Tibial nerve (tissue), 4 donors: ENCODE data around the gene P2RY11. TPM values are rescaled to one million over a fixed set of nuclear protein-coding genes. Genes with fewer than 3 reads are reported as not detected.

ENCODE experiments used
- DNase-seq, 2 donors: peaks; one replicate each; pipeline ENCODE4 v3.0.0-alpha.2; 2019; ENCODE audit warnings: low spot score in 2 of 2
- H3K27ac ChIP-seq, 4 donors: fragments of 200-600 bp; sonication (generic) in 3 of 4; one replicate each; pipeline ENCODE4 v1.5.1; 2017 to 2019; ENCODE audit warnings: mild to moderate bottlenecking in 1 of 4
- H3K27me3 ChIP-seq, 2 donors: fragments of 200-600 bp; sonication (generic) in 1 of 2; one replicate each; pipeline versions ENCODE4 v1.5.1 to v1.6.0; 2017 to 2019
- H3K36me3 ChIP-seq, 3 donors: fragments of 200-600 bp; sonication (generic); one replicate each; pipeline ENCODE4 v1.5.1; 2018 to 2019
- H3K4me1 ChIP-seq, 4 donors: fragments of 200-600 bp; sonication (generic) in 3 of 4; one replicate each; pipeline ENCODE4 v1.5.1; 2017 to 2019
- H3K4me3 ChIP-seq, 4 donors: fragments of 200-600 bp; sonication (generic) in 3 of 4; one replicate each; pipeline ENCODE4 v1.5.1; 2017 to 2019; ENCODE audit warnings: mild to moderate bottlenecking in 1 of 4, moderate library complexity in 1 of 4
- H3K9me3 ChIP-seq, 4 donors: fragments of 200-600 bp; sonication (generic) in 3 of 4; one replicate each; pipeline ENCODE4 v1.5.1; 2017 to 2019
- EP300 ChIP-seq, 2 donors: sonication (generic); formaldehyde crosslinking; IDR thresholded peaks; one replicate each; pipeline ENCODE4 v1.6.1; 2017; ENCODE audit warnings: antibody characterized with exemption in 2 of 2, mild to moderate bottlenecking in 1 of 2
- POLR2A ChIP-seq, 2 donors: fragments of 450-650 bp; IDR thresholded peaks; one replicate each; pipeline ENCODE4 v1.6.1; 2017; ENCODE audit warnings: antibody characterized with exemption in 2 of 2, mild to moderate bottlenecking in 2 of 2, moderate library complexity in 2 of 2
- WGBS, 2 donors: methylation state at CpG; one replicate each; pipeline ENCODE4 v1.1.5; 2018; 5-methylcytosine and 5-hydroxymethylcytosine counted together
- total RNA-seq, 4 donors: library from RNA; depleted of rRNA; stranded (reverse); fragments of >200 nt; gene quantifications; one replicate each; pipeline ENCODE4 v1.1.0, GENCODE V29; 2016
- TF ChIP-seq, protein P1 (sequence below), 5 experiments: fragments of 200-600 bp in 3 of 5; fragments of 450-650 bp in 2 of 5; sonication (generic) in 3 of 5; IDR thresholded peaks; one replicate each; pipeline ENCODE4 v1.5.1; 2016 to 2019; ENCODE audit warnings: antibody characterized with exemption in 5 of 5, mild to moderate bottlenecking in 3 of 5, moderate library complexity in 2 of 5

Gene P2RY11
- total RNA-seq, 4 donors from 2014 or later: 2.1 to 19.5 (median 4.2) TPM

DNA sequence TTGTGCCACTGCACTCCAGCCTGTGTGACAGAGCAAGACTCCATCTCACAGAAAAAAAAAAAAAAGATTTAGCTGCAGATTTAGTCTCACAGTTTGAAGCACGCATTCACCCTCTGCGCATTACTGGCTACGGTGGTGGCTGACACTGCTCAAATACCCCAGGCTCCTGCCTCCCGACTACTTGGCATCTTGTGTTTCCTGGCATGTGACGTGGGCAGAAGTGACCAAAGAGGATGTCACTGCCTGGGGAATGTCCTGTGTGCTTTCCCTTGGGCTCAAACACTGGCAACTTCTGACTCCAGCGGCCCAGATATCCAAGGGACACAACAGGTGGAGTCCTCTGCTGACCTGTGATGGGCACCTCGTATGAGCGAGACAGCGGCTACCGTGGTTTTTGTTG, 32.9 kb downstream of the P2RY11 start:
- WGBS, 2 donors: 88 to 89% methylated on average over 10 of the region's 10 CpGs
- H3K27me3 ChIP-seq: no peaks in the 10 kb centered on the region
- no peak overlapping the region for H3K27ac ChIP-seq
- H3K4me1 ChIP-seq: no peaks in the 10 kb centered on the region
- TF ChIP-seq EP300 (IDR thresholded peaks at IDR 0.05): no peak
- TF ChIP-seq, protein P1, sequence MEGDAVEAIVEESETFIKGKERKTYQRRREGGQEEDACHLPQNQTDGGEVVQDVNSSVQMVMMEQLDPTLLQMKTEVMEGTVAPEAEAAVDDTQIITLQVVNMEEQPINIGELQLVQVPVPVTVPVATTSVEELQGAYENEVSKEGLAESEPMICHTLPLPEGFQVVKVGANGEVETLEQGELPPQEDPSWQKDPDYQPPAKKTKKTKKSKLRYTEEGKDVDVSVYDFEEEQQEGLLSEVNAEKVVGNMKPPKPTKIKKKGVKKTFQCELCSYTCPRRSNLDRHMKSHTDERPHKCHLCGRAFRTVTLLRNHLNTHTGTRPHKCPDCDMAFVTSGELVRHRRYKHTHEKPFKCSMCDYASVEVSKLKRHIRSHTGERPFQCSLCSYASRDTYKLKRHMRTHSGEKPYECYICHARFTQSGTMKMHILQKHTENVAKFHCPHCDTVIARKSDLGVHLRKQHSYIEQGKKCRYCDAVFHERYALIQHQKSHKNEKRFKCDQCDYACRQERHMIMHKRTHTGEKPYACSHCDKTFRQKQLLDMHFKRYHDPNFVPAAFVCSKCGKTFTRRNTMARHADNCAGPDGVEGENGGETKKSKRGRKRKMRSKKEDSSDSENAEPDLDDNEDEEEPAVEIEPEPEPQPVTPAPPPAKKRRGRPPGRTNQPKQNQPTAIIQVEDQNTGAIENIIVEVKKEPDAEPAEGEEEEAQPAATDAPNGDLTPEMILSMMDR (IDR thresholded peaks at IDR 0.05): no peak
- no peak for TF ChIP-seq POLR2A (IDR thresholded peaks at IDR 0.05)
- no peak for DNase-seq
- H3K9me3 ChIP-seq: no peaks in the 10 kb centered on the region
- peaks cover 2 to 100% (median 30%) of the 10 kb centered on the region in 3 donors for H3K36me3 ChIP-seq
- no peak overlapping the region for H3K4me3 ChIP-seq

DNA sequence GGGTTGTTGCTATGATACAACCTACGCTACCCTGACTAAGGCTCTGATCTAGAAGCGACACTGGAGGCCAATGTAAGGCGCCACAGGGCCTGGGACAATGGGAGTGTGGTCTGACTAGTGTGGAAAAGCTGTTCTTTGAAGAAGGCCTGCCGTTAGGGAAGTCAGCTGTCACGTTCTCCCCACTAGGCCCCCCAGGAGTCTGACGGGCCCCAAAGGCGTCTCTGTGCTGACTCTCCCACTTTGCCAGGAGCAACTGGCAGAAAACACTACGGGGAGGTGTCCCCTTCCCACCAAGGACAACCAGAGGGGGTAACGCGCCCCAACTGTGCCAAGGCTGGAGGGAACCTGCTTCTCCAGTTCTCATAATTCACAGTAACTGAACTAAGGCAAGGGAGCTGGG, 33.5 kb downstream of the P2RY11 start:
- H3K4me1 ChIP-seq: no peaks in the 10 kb centered on the region
- DNase-seq: no peak
- no peaks in the 10 kb centered on the region for H3K9me3 ChIP-seq
- H3K27ac ChIP-seq: no peak overlapping the region
- TF ChIP-seq EP300 (IDR thresholded peaks at IDR 0.05) (no peak), POLR2A (IDR thresholded peaks at IDR 0.05) (no peak)
- TF ChIP-seq, protein P1 (IDR thresholded peaks at IDR 0.05): no peak
- H3K36me3 ChIP-seq: peaks cover 0 to 100% (median 24%) of the 10 kb centered on the region in 3 donors
- H3K27me3 ChIP-seq: no peaks in the 10 kb centered on the region
- H3K4me3 ChIP-seq: no peak overlapping the region
- WGBS, 2 donors: 81 to 95% methylated on average over 5 to 10 of the region's 10 CpGs

DNA sequence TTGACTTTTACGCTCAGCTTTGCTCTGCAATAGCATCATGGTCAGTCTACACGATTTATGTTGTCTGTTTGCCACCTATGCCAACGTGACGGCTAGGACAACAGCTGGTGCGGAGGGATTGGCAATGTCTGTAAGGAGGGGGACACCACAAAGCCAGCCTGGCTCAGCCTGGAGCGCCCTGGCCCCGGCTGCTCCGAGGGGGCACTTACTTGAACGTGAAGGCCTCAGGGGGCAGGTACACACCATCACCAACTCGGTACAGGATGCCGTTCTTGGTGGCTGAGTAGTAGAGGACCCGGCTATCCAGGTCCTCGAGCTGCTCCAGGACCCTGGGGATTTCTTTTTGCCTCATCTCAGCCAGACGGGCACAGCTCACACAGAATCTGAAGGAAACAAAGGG, 34.6 kb downstream of the P2RY11 start:
- Histone ChIP-seq H3K9me3 (no peaks in the 10 kb centered on the region), H3K4me1 (no peaks in the 10 kb centered on the region), H3K36me3 (peaks cover 0 to 100% (median 29%) of the 10 kb centered on the region in 3 donors), H3K27ac (no peak overlapping the region), H3K27me3 (no peaks in the 10 kb centered on the region), H3K4me3 (no peak overlapping the region)
- DNase-seq: no peak
- TF ChIP-seq, protein P1 (IDR thresholded peaks at IDR 0.05): no peak
- 92 to 95% methylated on average over 11 to 14 of the region's 14 CpGs for WGBS, 2 donors

DNA sequence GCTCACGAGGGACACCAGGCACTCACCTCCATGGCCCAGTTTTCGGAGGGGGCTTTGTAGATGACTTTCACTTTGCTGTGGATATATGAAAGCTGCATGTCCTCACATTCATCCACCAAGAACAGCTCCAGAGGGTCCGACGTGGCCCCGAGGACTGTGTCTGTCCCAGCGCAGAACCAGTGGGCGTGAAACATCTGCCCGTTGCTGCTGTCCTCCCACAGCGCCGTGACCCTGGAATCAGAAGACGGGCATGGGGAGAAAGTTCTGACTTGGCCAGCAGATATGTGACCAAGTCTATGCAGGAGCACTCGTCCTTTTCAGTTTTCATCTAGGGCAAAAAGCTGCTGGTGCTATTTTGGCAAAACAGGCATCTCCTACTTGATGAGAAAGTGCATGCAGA, 37.9 kb downstream of the P2RY11 start:
- peaks cover 0 to 99% (median 21%) of the 10 kb centered on the region in 3 donors for H3K36me3 ChIP-seq
- 94 to 95% methylated on average over 12 of the region's 12 CpGs for WGBS, 2 donors
- no peaks in the 10 kb centered on the region for H3K27me3 ChIP-seq
- no peak for DNase-seq
- no peaks in the 10 kb centered on the region for H3K9me3 ChIP-seq
- H3K4me1 ChIP-seq: no peaks in the 10 kb centered on the region
- no peak overlapping the region for H3K4me3 ChIP-seq
- H3K27ac ChIP-seq: no peak overlapping the region
- TF ChIP-seq POLR2A (IDR thresholded peaks at IDR 0.05) (no peak), EP300 (IDR thresholded peaks at IDR 0.05) (no peak)
- TF ChIP-seq, protein P1 (IDR thresholded peaks at IDR 0.05): no peak

DNA sequence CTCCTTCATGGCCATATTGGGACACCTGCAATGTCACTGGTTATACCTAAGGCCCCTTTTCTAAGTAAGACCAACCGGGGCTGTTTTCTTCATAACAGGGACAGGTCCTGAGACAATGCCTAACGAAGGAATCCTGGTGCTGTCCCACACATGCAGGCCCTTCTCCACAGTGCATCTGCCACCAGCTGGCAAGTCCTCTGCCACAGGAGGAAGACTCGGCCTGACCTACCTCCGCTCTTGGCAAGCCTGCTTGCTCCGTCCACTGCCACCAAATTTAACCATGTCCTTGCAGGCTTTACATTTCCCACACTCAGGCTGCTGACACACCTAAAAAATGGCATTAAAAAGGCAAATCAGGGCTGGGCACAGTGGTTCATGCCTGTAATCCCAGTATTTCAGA, 40.0 kb downstream of the P2RY11 start:
- Histone ChIP-seq H3K36me3 (peaks cover 0 to 99% (median 12%) of the 10 kb centered on the region in 3 donors), H3K9me3 (no peaks in the 10 kb centered on the region), H3K27me3 (no peaks in the 10 kb centered on the region), H3K27ac (no peak overlapping the region), H3K4me1 (no peaks in the 10 kb centered on the region), H3K4me3 (no peak overlapping the region)
- 83 to 84% methylated on average over 5 of the region's 5 CpGs for WGBS, 2 donors
- DNase-seq: no peak
- TF ChIP-seq, protein P1 (IDR thresholded peaks at IDR 0.05): no peak
- no peak for TF ChIP-seq EP300 (IDR thresholded peaks at IDR 0.05)
